GM12891 (cell line): ENCODE data around the gene DCP2.
"Not testable (repeated sequence)": the region's sequence is repeated elsewhere in the genome, so short reads cannot be mapped to it uniquely, and the experiment has no call there.

Source experiments
- DNase-seq: peaks from one replicate; pipeline ENCODE4 v3.0.0; 2011; ENCODE audit warnings: low spot score; ENCODE audit not compliant: insufficient read length
- FAIRE-seq: peaks from 2 replicates; lab custom pipeline; 2011; peaks lifted over from hg19 to GRCh38; lab: Jason Lieb, UNC
- PAX5 ChIP-seq: IDR thresholded peaks from 2 replicates; pipeline ENCODE4 v1.6.1; 2011; ENCODE audit warnings: low read length, moderate library complexity, mild to moderate bottlenecking; ENCODE audit not compliant: insufficient read depth, severe bottlenecking
- POLR2A ChIP-seq: IDR thresholded peaks from 2 replicates; pipeline ENCODE4 v1.6.1; 2011; ENCODE audit warnings: low read depth, low read length, control low read depth
- POLR2AphosphoS5 ChIP-seq: IDR thresholded peaks from 2 replicates; pipeline ENCODE4 v1.6.1; 2011; ENCODE audit warnings: low read depth, low read length, control low read depth
- POU2F2 ChIP-seq: IDR thresholded peaks from 2 replicates; pipeline ENCODE4 v1.6.1; 2011; ENCODE audit warnings: low read depth, mild to moderate bottlenecking, control low read depth, low read length, moderate library complexity
- SPI1 ChIP-seq: IDR thresholded peaks from 2 replicates; pipeline ENCODE4 v1.6.1; 2011; ENCODE audit warnings: low read depth, low read length, control low read depth
- TAF1 ChIP-seq: IDR thresholded peaks from 2 replicates; pipeline ENCODE4 v1.6.1; 2011; ENCODE audit warnings: low read depth, low read length, control low read depth

The DCP2 gene

DNA sequence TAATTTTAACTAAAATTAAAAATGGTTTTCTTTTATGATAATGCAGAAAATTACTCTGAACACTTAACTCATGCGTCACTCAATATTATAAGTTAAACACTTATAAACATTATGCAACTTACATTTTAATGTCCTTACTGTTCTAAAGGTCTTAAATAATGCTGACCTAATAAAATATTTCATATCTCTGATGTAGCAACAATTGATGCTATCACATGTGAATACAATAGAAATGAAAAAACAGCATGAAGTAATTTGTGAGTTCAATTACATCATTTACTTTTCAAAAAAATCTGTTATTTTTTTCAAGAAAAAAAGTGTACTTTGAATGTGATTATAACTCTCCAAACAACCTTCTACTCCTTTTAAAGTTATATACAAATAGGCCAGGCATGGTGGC is 28.1 kb upstream of the DCP2 start:
- no peak for TF ChIP-seq POU2F2
- TF ChIP-seq TAF1, result no peak
- TF ChIP-seq POLR2AphosphoS5, result no peak
- FAIRE-seq (no peak), DNase-seq (no peak)

- no peak for TF ChIP-seq POLR2A
- no peak for TF ChIP-seq TAF1
- TF ChIP-seq SPI1, result no peak
- no peak for TF ChIP-seq POU2F2
- TF ChIP-seq PAX5, result no peak
- TF ChIP-seq POLR2AphosphoS5, result no peak
- DNase-seq, result no peak
- no peak for FAIRE-seq
Measured at GRCh38 chr5:112951124-112951702, 25.4 kb upstream of the DCP2 start.

- no peak for TF ChIP-seq TAF1
- TF ChIP-seq PAX5, result no peak
- no peak for TF ChIP-seq POU2F2
- no peak for DNase-seq
- no peak for FAIRE-seq
Measured at GRCh38 chr5:112956606-112957005, 20.0 kb upstream of the DCP2 start.

- FAIRE-seq (no peak), DNase-seq (no peak)
- no peak for TF ChIP-seq POLR2A
- TF ChIP-seq POLR2AphosphoS5, result no peak
- no peak for TF ChIP-seq PAX5
- no peak for TF ChIP-seq TAF1
- TF ChIP-seq SPI1, result no peak
- no peak for TF ChIP-seq POU2F2
Measured at GRCh38 chr5:112957036-112957808, 19.4 kb upstream of the DCP2 start.

DNA sequence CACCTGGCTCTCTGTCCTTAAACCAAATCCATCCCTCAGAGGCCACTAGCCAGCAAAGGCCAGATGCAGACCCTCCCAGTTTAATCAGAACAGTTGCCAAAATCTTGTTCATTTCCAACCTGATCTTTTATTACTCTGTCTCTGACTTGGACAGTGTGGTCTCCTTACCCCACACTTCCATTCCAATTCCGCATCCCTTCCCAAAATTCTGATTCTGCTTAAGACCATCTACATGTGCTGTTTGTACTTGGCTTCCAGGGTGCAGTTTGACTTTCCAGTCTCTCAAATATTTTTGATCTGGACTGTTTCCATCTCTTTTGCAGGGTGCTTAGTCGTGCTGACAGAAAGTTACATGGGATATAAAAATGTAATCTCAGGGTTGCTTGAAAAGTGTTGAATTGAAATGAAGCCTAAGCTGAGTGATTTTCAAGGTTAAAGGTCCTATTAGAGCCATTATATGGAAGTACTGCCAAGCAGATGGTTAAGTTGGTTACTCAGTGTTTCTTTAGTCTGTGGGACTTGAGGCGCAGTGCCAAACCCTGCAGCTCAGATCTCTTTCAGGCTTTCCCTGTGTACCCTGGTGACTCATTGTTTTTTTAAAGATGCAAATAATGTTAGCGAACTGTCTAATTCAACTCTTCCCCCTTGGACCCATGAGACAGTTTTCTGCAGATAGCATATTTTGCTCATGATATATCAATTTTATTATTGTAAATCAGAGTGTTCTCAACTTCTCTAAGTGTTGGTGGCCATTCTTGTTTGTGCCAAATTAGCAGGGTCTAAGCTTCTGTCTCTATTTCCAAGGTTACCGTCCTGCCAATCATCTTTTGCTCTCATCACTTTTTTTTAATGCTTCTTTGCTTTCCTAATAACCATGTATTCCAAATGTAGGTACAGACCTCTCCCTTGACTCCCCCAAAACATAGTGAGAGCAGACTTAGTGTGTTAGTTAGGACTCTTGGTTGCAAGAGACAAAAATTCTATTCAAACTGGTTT is 18.2 kb upstream of the DCP2 start:
- TF ChIP-seq TAF1 (no peak), POLR2AphosphoS5 (no peak), POU2F2 (no peak)
- DNase-seq (no peak), FAIRE-seq (no peak)

DNA sequence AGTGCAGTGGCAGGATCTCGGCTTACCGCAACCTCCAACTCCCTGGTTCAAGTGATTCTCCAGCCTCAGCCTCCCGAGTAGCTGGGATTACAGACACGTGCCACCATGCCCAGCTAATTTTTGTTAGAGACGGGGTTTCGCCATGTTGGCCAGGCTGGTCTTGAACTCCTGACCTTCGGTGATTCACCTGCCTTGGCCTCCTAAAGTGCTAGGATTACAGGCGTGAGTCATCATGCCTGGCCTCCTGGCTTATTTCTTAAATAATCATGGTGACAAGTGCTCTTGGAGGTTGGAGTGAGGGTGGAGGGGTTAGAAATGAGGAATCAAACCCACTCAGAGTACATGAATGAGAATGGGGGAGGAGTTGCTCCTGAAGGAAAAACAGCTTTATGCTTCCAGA is 16.7 kb upstream of the DCP2 start:
- DNase-seq, FAIRE-seq: not testable (repeated sequence)

DNA sequence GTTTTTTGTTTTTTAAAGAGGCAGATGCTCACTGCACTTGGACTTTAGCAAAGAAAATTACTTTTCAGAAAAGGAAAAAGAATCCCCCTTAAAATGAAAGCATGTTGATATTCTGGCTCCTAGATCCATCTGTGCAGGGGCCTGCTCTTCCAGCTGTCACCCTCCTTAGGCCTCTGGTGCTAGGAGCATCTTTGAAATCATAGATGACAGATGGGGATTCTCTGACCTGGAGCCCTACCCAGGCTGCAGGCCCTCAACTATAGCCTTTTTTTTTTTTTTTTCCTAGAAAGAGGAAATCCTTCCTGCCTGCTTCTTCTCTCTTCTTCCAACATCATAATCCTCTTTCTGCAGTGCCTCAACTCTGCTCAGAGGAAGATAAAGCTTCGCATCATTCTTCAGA is 16.3 kb upstream of the DCP2 start:
- no peak for TF ChIP-seq PAX5
- TF ChIP-seq SPI1, result no peak
- no peak for TF ChIP-seq POLR2A
- no peak for TF ChIP-seq POU2F2
- TF ChIP-seq POLR2AphosphoS5, result no peak
- TF ChIP-seq TAF1, result no peak
- FAIRE-seq, result no peak
- DNase-seq, result no peak

GRCh38 chr5:112960863-112961504 is 15.6 kb upstream of the DCP2 start:
- DNase-seq (no peak), FAIRE-seq (no peak)
- TF ChIP-seq SPI1, result no peak
- no peak for TF ChIP-seq POLR2AphosphoS5
- no peak for TF ChIP-seq PAX5
- TF ChIP-seq POLR2A, result no peak
- TF ChIP-seq TAF1, result no peak
- TF ChIP-seq POU2F2, result no peak

DNA sequence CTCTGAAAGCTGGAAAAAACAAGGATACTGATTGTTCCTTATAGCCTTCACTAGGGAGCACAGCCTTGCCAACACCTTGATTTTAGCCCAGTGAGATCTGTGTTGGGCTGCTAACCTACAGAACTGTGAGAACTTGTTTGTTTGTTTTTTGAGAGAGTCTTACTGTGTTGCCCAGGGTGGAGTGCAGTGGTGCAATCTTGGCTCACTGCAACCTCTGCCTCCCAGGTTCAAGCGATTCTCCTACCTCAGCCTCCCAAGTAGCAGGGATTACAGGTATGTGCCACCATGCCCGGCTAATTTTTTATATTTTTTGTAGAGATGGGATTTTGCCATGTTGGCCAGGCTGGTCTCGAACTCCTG is 13.2 kb upstream of the DCP2 start:
- FAIRE-seq, DNase-seq: not testable (repeated sequence)
